ENCODE measurements around the gene MYO10. TPM values are rescaled to one million over a fixed set of nuclear protein-coding genes. Genes with fewer than 3 reads are reported as not detected.

The MYO10 gene
- total and polyA plus RNA-seq, 2 experiments from 2014 or later: 33.7 to 52.4 TPM

- Histone ChIP-seq H4K20me1 (ENCODE audit: insufficient read depth, poor library complexity, severe bottlenecking) (no peaks in the 10 kb centered on the region), H3K9me3 (ENCODE audit: low read depth) (no peaks in the 10 kb centered on the region), H3K27me3 (peaks cover 19% of the 10 kb centered on the region), H3K9me2 (replicated peaks; ENCODE audit: insufficient read depth) (no peaks in the 10 kb centered on the region), H3K36me3 (replicated peaks; ENCODE audit: insufficient read depth, low read depth) (no peaks in the 10 kb centered on the region), H3K4me1 (ENCODE audit: insufficient read depth) (peaks cover 6% of the 10 kb centered on the region), H3K27ac (peak overlapping the region; percentile 25), H3K79me2 (peaks cover 2% of the 10 kb centered on the region), H3K4me3 (peak overlapping the region; percentile 88), H3K4me2 (peak overlapping the region; percentile 97), H2AFZ (peak overlapping the region; percentile 96)
- 11% methylated on average over 31 of the region's 31 CpGs for WGBS (ENCODE audit: low lambda C conversion rate, missing lambda C conversion rate)
- TF ChIP-seq EZH2phosphoT487 (IDR thresholded peaks at IDR 0.05; ENCODE audit: low read depth, severe bottlenecking, unreplicated experiment) (no peak), CTCF (IDR thresholded peaks at IDR 0.05; ENCODE audit: poor library complexity) (no peak), EZH2 (IDR thresholded peaks at IDR 0.05; ENCODE audit: borderline replicate concordance) (no peak)
- DNase-seq (ENCODE audit: low spot score): peak; percentile 14
Observed at GRCh38 chr5:16615741-16616535, 320.1 kb downstream of the MYO10 start.

- Histone ChIP-seq H3K9me3 (ENCODE audit: low read depth) (no peaks in the 10 kb centered on the region), H3K36me3 (replicated peaks; ENCODE audit: insufficient read depth, low read depth) (no peaks in the 10 kb centered on the region), H3K9me2 (replicated peaks; ENCODE audit: insufficient read depth) (no peaks in the 10 kb centered on the region), H3K27me3 (peaks cover 13% of the 10 kb centered on the region), H3K79me2 (peaks cover 2% of the 10 kb centered on the region), H4K20me1 (ENCODE audit: insufficient read depth, poor library complexity, severe bottlenecking) (no peaks in the 10 kb centered on the region), H3K4me1 (ENCODE audit: insufficient read depth) (peaks cover 6% of the 10 kb centered on the region), H2AFZ (no peak overlapping the region), H3K27ac (no peak overlapping the region), H3K4me3 (no peak overlapping the region), H3K4me2 (no peak overlapping the region)
- WGBS (ENCODE audit: low lambda C conversion rate, missing lambda C conversion rate): 100% methylated on average over 2 of the region's 2 CpGs
- no peak for DNase-seq (ENCODE audit: low spot score)
- TF ChIP-seq EZH2phosphoT487 (IDR thresholded peaks at IDR 0.05; ENCODE audit: low read depth, severe bottlenecking, unreplicated experiment): no peak
- no peak for TF ChIP-seq CTCF (IDR thresholded peaks at IDR 0.05; ENCODE audit: poor library complexity)
- no peak for TF ChIP-seq EZH2 (IDR thresholded peaks at IDR 0.05; ENCODE audit: borderline replicate concordance)
Observed at GRCh38 chr5:16612007-16612406, 324.1 kb downstream of the MYO10 start.

Small RNA genes lying within 50 kb of the gene (small RNA-seq; reads per million reads assigned to genes)
- gene RF00019 (not detected), gene RNA5SP179 (not detected), gene RNU6-660P (not detected)
